H7 (cell line): Measurements from ENCODE around the gene ZNF200. TPM values are rescaled to one million over a fixed set of nuclear protein-coding genes. Genes with fewer than 3 reads are reported as not detected.
A peak's percentile ranks its signal among the peaks of the same experiment; 100 is the strongest.
"Not testable (repeated sequence)": the region's sequence is repeated elsewhere in the genome, so short reads cannot be mapped to it uniquely, and the experiment has no call there.

Experiments
- DNase-seq: peaks from one replicate; pipeline ENCODE4 v3.0.0; 2012
- H3K27me3 ChIP-seq: 2 replicates; pipeline ENCODE4 v1.6.0; 2011; ENCODE audit warnings: mild to moderate bottlenecking, low read length; ENCODE audit not compliant: control insufficient read depth, insufficient read depth
- H3K36me3 ChIP-seq: replicated peaks from 2 replicates; pipeline ENCODE4 v1.5.1; 2011; ENCODE audit warnings: low read length; ENCODE audit not compliant: control insufficient read depth, insufficient read depth
- H3K4me3 ChIP-seq: 2 replicates; pipeline ENCODE4 v1.5.1; 2011; ENCODE audit warnings: low read depth, mild to moderate bottlenecking, control low read depth, low read length, moderate library complexity; ENCODE audit not compliant: insufficient read depth
- total RNA-seq: library from RNA; depleted of rRNA; stranded (reverse); fragments of >200 nt; shearing (Covaris generic); gene quantifications from 2 replicates; pipeline ENCODE4 v1.2.3, GENCODE V29; 2014; rRNA removed

ZNF200 gene
- total RNA-seq, 1 experiment from 2014 or later = 9.1 TPM

GRCh38 chr16:3183445-3184139, 51.4 kb downstream of the ZNF200 start:
- peak overlapping the region; percentile 83 for H3K4me3 ChIP-seq
- peak; percentile 72 for DNase-seq
- peaks cover 35% of the 10 kb centered on the region for H3K27me3 ChIP-seq
- H3K36me3 ChIP-seq = no peaks in the 10 kb centered on the region

- Histone ChIP-seq H3K36me3 (no peaks in the 10 kb centered on the region), H3K4me3 (peak overlapping the region; percentile 83), H3K27me3 (peaks cover 34% of the 10 kb centered on the region)
- peak; percentile 85 for DNase-seq
Observed at GRCh38 chr16:3182608-3183444, 52.1 kb downstream of the ZNF200 start.

DNA sequence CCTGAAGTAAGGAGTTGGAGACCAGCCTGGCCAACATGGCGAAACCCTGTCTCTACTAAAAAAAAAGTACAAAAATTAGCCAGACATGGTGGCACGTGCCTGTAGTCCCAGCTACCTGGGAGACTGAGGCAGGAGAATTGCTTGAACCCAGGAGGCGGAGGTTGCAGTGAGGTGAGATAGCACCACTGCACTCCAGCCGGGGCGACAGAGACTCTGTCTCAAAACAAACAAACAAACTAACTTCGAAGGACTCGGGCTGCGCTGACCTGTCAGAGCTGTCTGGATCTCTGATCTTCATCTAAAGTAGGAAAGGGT, 52.7 kb downstream of the ZNF200 start:
- not testable (repeated sequence) for H3K4me3 ChIP-seq, DNase-seq, H3K36me3 ChIP-seq
- peaks cover 34% of the 10 kb centered on the region for H3K27me3 ChIP-seq

DNA sequence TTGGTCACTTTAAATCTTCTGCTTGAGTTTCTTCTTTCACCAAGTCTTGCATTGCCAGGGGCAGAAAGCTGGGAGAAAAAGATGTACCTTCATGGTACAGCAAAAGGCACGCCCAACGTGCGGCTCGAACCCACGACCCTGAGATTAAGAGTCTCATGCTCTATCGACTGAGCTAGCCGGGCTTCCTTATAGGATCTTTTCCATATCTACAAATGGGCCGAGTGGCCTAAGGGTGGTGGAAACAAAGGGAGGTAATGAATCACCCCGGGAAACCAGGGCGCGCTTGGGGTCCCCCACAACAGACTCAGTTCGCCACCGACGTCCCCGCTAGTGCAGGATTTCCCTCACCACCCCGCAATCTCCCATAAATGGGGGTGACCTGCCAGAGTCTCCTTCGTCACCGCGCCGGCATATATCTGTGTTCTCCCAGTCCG, 54.5 kb downstream of the ZNF200 start:
- Histone ChIP-seq H3K27me3 (peaks cover 38% of the 10 kb centered on the region), H3K4me3 (peak overlapping the region; percentile 49), H3K36me3 (no peaks in the 10 kb centered on the region)
- DNase-seq = peak; percentile 57

GRCh38 chr16:3179651-3180050, 55.3 kb downstream of the ZNF200 start:
- no peak for DNase-seq
- H3K27me3 ChIP-seq = peaks cover 44% of the 10 kb centered on the region
- H3K36me3 ChIP-seq = no peaks in the 10 kb centered on the region

GRCh38 chr16:3175157-3176093, 59.5 kb downstream of the ZNF200 start:
- Histone ChIP-seq H3K4me3 (peak overlapping the region; percentile 53), H3K36me3 (no peaks in the 10 kb centered on the region), H3K27me3 (peaks cover 28% of the 10 kb centered on the region)
- DNase-seq = peak; percentile 82

More at GRCh38 chr16:3179651-3180050, 55.3 kb downstream of the ZNF200 start:
- no peak overlapping the region for H3K4me3 ChIP-seq

DNA sequence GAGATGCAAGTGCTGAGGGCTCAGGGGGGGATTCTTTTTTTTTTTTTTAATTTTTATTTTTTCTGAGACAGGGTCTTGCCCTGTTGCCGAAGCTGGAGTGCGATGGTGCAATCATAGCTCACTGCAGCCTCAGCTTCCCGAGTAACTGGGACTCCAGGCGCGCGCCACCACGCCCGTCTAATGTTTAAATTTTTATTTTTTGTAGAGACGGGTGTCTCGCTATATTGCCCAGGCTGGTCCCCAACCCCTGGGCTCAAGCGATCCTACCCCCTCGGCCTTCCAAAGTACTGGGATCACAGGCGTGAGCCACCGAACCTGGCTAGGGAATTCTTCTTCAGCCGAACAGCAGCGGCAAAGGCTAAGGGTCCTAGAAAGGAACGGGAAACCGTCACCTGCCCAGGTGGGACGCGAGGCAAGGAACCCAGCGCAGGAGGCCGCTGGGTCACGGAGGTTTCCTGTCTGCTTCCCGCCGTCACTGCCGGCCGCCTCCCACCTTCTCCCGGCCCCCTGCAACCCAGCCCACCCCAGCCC, 60.3 kb downstream of the ZNF200 start:
- DNase-seq = no peak
- H3K27me3 ChIP-seq = peaks cover 26% of the 10 kb centered on the region
- H3K36me3 ChIP-seq = no peaks in the 10 kb centered on the region
- peak overlapping the region; percentile 53 for H3K4me3 ChIP-seq

- Histone ChIP-seq H3K27me3 (peaks cover 26% of the 10 kb centered on the region), H3K36me3 (no peaks in the 10 kb centered on the region), H3K4me3 (peak overlapping the region; percentile 53)
- DNase-seq = peak; percentile 92
Observed at GRCh38 chr16:3173892-3174617, 60.9 kb downstream of the ZNF200 start.

Other genes starting within 250 kb of the ZNF200 start
- gene CLDN9, start 222.2 kb downstream of the ZNF200 start, total RNA-seq = 0.21 and 0.48 TPM in 2 replicates
- 426 and 528 TPM in 2 replicates for gene CLDN6, start 217.0 kb downstream of the ZNF200 start, total RNA-seq
- 144 and 171 TPM in 2 replicates for gene TNFRSF12A, start 214.8 kb downstream of the ZNF200 start, total RNA-seq
- 114 and 156 TPM in 2 replicates for gene HCFC1R1, start 211.2 kb downstream of the ZNF200 start, total RNA-seq
- gene THOC6, start 211.1 kb downstream of the ZNF200 start, total RNA-seq = 69.1 and 81.4 TPM in 2 replicates
- 0.69 and 2.0 TPM in 2 replicates for gene BICDL2, start 198.2 kb downstream of the ZNF200 start, total RNA-seq
- gene MMP25, start 188.6 kb downstream of the ZNF200 start, total RNA-seq = 18.4 and 18.7 TPM in 2 replicates
- gene IL32, start 169.5 kb downstream of the ZNF200 start, total RNA-seq = 7.9 and 9.9 TPM in 2 replicates
- 217 and 238 TPM in 2 replicates for gene ZSCAN10, start 135.9 kb downstream of the ZNF200 start, total RNA-seq
- 40.2 and 41.2 TPM in 2 replicates for gene ZNF205, start 122.6 kb downstream of the ZNF200 start, total RNA-seq
- gene ZNF213, start 100.1 kb downstream of the ZNF200 start, total RNA-seq = 5.5 and 6.3 TPM in 2 replicates
- gene OR1F1, start 47.0 kb downstream of the ZNF200 start, total RNA-seq = not detected in 2 replicates
- gene MEFV, start 21.5 kb upstream of the ZNF200 start, total RNA-seq = 0.14 TPM in 1 of 2 replicates, not detected in the other
- gene ZNF263, start 48.3 kb upstream of the ZNF200 start, total RNA-seq = 32.4 and 47.5 TPM in 2 replicates
- 2.1 and 5.5 TPM in 2 replicates for gene TIGD7, start 70.3 kb upstream of the ZNF200 start, total RNA-seq
- 12.1 and 14.9 TPM in 2 replicates for gene ZNF75A, start 70.3 kb upstream of the ZNF200 start, total RNA-seq
- gene OR2C1, start 120.7 kb upstream of the ZNF200 start, total RNA-seq = not detected in 2 replicates
- gene ZSCAN32, start 165.8 kb upstream of the ZNF200 start, total RNA-seq = 19.5 and 19.9 TPM in 2 replicates
- 11.6 and 12.4 TPM in 2 replicates for gene ZNF174, start 166.1 kb upstream of the ZNF200 start, total RNA-seq
- 1.5 and 1.9 TPM in 2 replicates for gene ZNF597, start 208.3 kb upstream of the ZNF200 start, total RNA-seq
- gene NAA60, start 208.5 kb upstream of the ZNF200 start, total RNA-seq = 11.0 and 12.6 TPM in 2 replicates